OCI-LY1 (cell line): ENCODE measurements around the gene SPSB4.

Experiments
- H2AFZ ChIP-seq: fragments of 200-600 bp; sonication (generic), shearing (Covaris generic); 2 replicates; pipeline ENCODE4 v1.6.0; 2014; ENCODE audit warnings: antibody characterized with exemption, mild to moderate bottlenecking, low read length
- H3F3A ChIP-seq: fragments of 200-600 bp; sonication (generic), shearing (Covaris generic); 2 replicates; pipeline ENCODE4 v1.6.0; 2014; ENCODE audit warnings: mild to moderate bottlenecking, antibody characterized with exemption, low read length, moderate library complexity; ENCODE audit not compliant: insufficient read depth
- H3K27ac ChIP-seq: fragments of 200-600 bp; sonication (generic); 2 replicates; pipeline ENCODE4 v1.5.1; 2014; ENCODE audit warnings: low read length, mixed run types, mild to moderate bottlenecking, low read depth; ENCODE audit not compliant: poor library complexity, severe bottlenecking
- H3K27me3 ChIP-seq: fragments of 200-600 bp; sonication (generic); 2 replicates; pipeline ENCODE4 v1.6.0; 2014; ENCODE audit warnings: antibody characterized with exemption, mild to moderate bottlenecking, low read length, moderate library complexity; ENCODE audit not compliant: insufficient read depth
- H3K36me3 ChIP-seq: fragments of 200-600 bp; sonication (generic); 2 replicates; pipeline ENCODE4 v1.6.1; 2014; ENCODE audit warnings: mild to moderate bottlenecking, antibody characterized with exemption, low read length, moderate library complexity, mixed read lengths; ENCODE audit not compliant: insufficient read depth
- H3K4me1 ChIP-seq: fragments of 200-600 bp; sonication (generic); 2 replicates; pipeline ENCODE4 v1.5.1; 2014; ENCODE audit warnings: mild to moderate bottlenecking, low read length, moderate library complexity; ENCODE audit not compliant: insufficient read depth, severe bottlenecking
- H3K4me2 ChIP-seq: fragments of 200-600 bp; sonication (generic), shearing (Covaris generic); 2 replicates; pipeline ENCODE4 v1.6.1; 2014; ENCODE audit warnings: low read length
- H3K4me3 ChIP-seq: fragments of 200-600 bp; sonication (generic); 2 replicates; pipeline ENCODE4 v1.5.1; 2014; ENCODE audit warnings: low read length, low read depth, mild to moderate bottlenecking, mixed read lengths; ENCODE audit not compliant: poor library complexity, severe bottlenecking
- H3K79me2 ChIP-seq: fragments of 200-600 bp; shearing (Covaris generic); 2 replicates; pipeline ENCODE4 v1.6.1; 2016; ENCODE audit warnings: mixed run types, low read length, mixed read lengths; ENCODE audit not compliant: insufficient read depth
- H3K9ac ChIP-seq: fragments of 200-600 bp; sonication (generic), shearing (Covaris generic); 2 replicates; pipeline ENCODE4 v1.6.1; 2014; ENCODE audit warnings: mild to moderate bottlenecking, low read length, mixed read lengths
- H3K9me2 ChIP-seq: fragments of 200-600 bp; sonication (generic), shearing (Covaris generic); 2 replicates; pipeline ENCODE4 v1.6.1; 2014; ENCODE audit warnings: low read depth, mild to moderate bottlenecking, low read length, mixed read lengths
- H3K9me3 ChIP-seq: fragments of 200-600 bp; shearing (Covaris generic); 2 replicates; pipeline ENCODE4 v1.6.1; 2014; ENCODE audit warnings: low read length, mixed read lengths
- H4K20me1 ChIP-seq: fragments of 200-600 bp; sonication (generic), shearing (Covaris generic); 2 replicates; pipeline ENCODE4 v1.6.0; 2016; ENCODE audit warnings: mild to moderate bottlenecking, low read length; ENCODE audit not compliant: insufficient read depth
- EZH2 ChIP-seq: fragments of 200-600 bp; sonication (generic), shearing (Covaris generic); IDR thresholded peaks from 2 replicates; pipeline ENCODE4 v1.8.0; 2017; ENCODE audit warnings: borderline replicate concordance, mixed run types, mild to moderate bottlenecking, antibody characterized with exemption, low read length, moderate library complexity, mixed read lengths
- TF ChIP-seq, protein P1 (sequence below): fragments of 200-600 bp; sonication (generic), shearing (Covaris generic); IDR thresholded peaks from 2 replicates; pipeline ENCODE4 v1.5.1; 2017; ENCODE audit warnings: mild to moderate bottlenecking, antibody characterized with exemption, low read length, moderate library complexity, mixed read lengths

The SPSB4 gene

GRCh38 chr3:141164852-141165251, 113.7 kb downstream of the SPSB4 start:
- Histone ChIP-seq H2AFZ (no peak overlapping the region), H3F3A (no peaks in the 10 kb centered on the region), H3K4me1 (no peaks in the 10 kb centered on the region), H4K20me1 (no peaks in the 10 kb centered on the region), H3K4me3 (no peak overlapping the region), H3K9me2 (no peaks in the 10 kb centered on the region), H3K79me2 (no peaks in the 10 kb centered on the region), H3K36me3 (no peaks in the 10 kb centered on the region), H3K4me2 (no peak overlapping the region), H3K27ac (no peak overlapping the region), H3K27me3 (no peaks in the 10 kb centered on the region), H3K9me3 (0 out of 2 replicates have a peak, but pooled peaks cover 3% of the 10 kb centered on the region), H3K9ac (no peak overlapping the region)
- TF ChIP-seq EZH2 = no peak
- TF ChIP-seq, protein P1, sequence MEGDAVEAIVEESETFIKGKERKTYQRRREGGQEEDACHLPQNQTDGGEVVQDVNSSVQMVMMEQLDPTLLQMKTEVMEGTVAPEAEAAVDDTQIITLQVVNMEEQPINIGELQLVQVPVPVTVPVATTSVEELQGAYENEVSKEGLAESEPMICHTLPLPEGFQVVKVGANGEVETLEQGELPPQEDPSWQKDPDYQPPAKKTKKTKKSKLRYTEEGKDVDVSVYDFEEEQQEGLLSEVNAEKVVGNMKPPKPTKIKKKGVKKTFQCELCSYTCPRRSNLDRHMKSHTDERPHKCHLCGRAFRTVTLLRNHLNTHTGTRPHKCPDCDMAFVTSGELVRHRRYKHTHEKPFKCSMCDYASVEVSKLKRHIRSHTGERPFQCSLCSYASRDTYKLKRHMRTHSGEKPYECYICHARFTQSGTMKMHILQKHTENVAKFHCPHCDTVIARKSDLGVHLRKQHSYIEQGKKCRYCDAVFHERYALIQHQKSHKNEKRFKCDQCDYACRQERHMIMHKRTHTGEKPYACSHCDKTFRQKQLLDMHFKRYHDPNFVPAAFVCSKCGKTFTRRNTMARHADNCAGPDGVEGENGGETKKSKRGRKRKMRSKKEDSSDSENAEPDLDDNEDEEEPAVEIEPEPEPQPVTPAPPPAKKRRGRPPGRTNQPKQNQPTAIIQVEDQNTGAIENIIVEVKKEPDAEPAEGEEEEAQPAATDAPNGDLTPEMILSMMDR = no peak

GRCh38 chr3:141167681-141168080, 116.5 kb downstream of the SPSB4 start:
- no peaks in the 10 kb centered on the region for H3K27me3 ChIP-seq
- no peak overlapping the region for H3K9ac ChIP-seq
- H3K27ac ChIP-seq = no peak overlapping the region
- no peak overlapping the region for H3K4me3 ChIP-seq
- no peaks in the 10 kb centered on the region for H3K9me2 ChIP-seq
- H2AFZ ChIP-seq = no peak overlapping the region
- H4K20me1 ChIP-seq = no peaks in the 10 kb centered on the region
- H3K79me2 ChIP-seq = no peaks in the 10 kb centered on the region
- no peaks in the 10 kb centered on the region for H3F3A ChIP-seq
- TF ChIP-seq EZH2 = no peak
- TF ChIP-seq, protein P1 = no peak
- H3K9me3 ChIP-seq = 0 out of 2 replicates have a peak, but pooled peaks cover 3% of the 10 kb centered on the region
- H3K4me2 ChIP-seq = no peak overlapping the region
- H3K36me3 ChIP-seq = no peaks in the 10 kb centered on the region
- H3K4me1 ChIP-seq = no peaks in the 10 kb centered on the region

- H3K9ac ChIP-seq = no peak overlapping the region
- no peak overlapping the region for H3K4me2 ChIP-seq
- H3F3A ChIP-seq = no peaks in the 10 kb centered on the region
- TF ChIP-seq EZH2 = no peak
- TF ChIP-seq, protein P1 = no peak
- no peaks in the 10 kb centered on the region for H3K79me2 ChIP-seq
- H3K4me1 ChIP-seq = no peaks in the 10 kb centered on the region
- H3K4me3 ChIP-seq = no peak overlapping the region
- no peak overlapping the region for H3K27ac ChIP-seq
- 0 out of 2 replicates have a peak, but pooled peaks cover 3% of the 10 kb centered on the region for H3K9me3 ChIP-seq
- no peaks in the 10 kb centered on the region for H3K9me2 ChIP-seq
- H2AFZ ChIP-seq = no peak overlapping the region
- no peaks in the 10 kb centered on the region for H3K36me3 ChIP-seq
- no peaks in the 10 kb centered on the region for H4K20me1 ChIP-seq
- no peaks in the 10 kb centered on the region for H3K27me3 ChIP-seq
These were observed 119.6 kb downstream of the SPSB4 start for GRCh38 chr3:141170678-141171295.
